Brain microvascular endothelial cell (primary cell): Measurements from ENCODE around the gene VSTM5.
"Not testable (repeated sequence)": the region's sequence is repeated elsewhere in the genome, so short reads cannot be mapped to it uniquely, and the experiment has no call there.

Experiments
- DNase-seq: peaks from one replicate; pipeline ENCODE4 v3.0.0-alpha.2; 2020
- H3K27ac ChIP-seq: fragments of 250-450 bp; sonication (Bioruptor Pico); 2 replicates; pipeline ENCODE4 v1.5.1; 2020; ENCODE audit warnings: mild to moderate bottlenecking, moderate library complexity
- H3K27me3 ChIP-seq: fragments of 250-450 bp; sonication (Bioruptor Pico); replicated peaks from 2 replicates; pipeline ENCODE4 v1.5.1; 2020; ENCODE audit warnings: mild to moderate bottlenecking
- H3K36me3 ChIP-seq: fragments of 250-450 bp; sonication (Bioruptor Pico); replicated peaks from 2 replicates; pipeline ENCODE4 v1.5.1; 2020; ENCODE audit warnings: mild to moderate bottlenecking
- H3K4me3 ChIP-seq: 2 replicates; pipeline ENCODE4 v1.5.1; 2011; ENCODE audit warnings: low read depth, mild to moderate bottlenecking, control low read depth, low read length, moderate library complexity
- CTCF ChIP-seq: IDR thresholded peaks from 2 replicates; pipeline ENCODE4 v1.5.1; 2011; ENCODE audit warnings: low read depth, mild to moderate bottlenecking, moderate library complexity, low read length, control low read depth, inconsistent platforms; ENCODE audit errors: missing control alignments
- in situ Hi-C: cut with HindIII; loops from 2 replicates; pipeline ENCODE4 v1.10.0; 2017; ENCODE audit warnings: low sequenced_read_pairs, low pct_ligation_motif_present

The VSTM5 gene

GRCh38 chr11:93784145-93784934, 66.1 kb downstream of the VSTM5 start, which contains the start of gene MED17:
Gene MED17 (plus strand): TSS chr11:93784282. CDS start chr11:93784514, 232 bp downstream.
- no peaks in the 10 kb centered on the region for H3K36me3 ChIP-seq
- in situ Hi-C loops: no loop called here
- TF ChIP-seq CTCF: peak; percentile 64
- DNase-seq: peak; percentile 91
- H3K27ac ChIP-seq: peak within 1 kb of the TSS; percentile 73
- H3K4me3 ChIP-seq: peak within 1 kb of the TSS; percentile 100
- no peaks in the 10 kb centered on the region for H3K27me3 ChIP-seq

- Histone ChIP-seq H3K36me3 (no peaks in the 10 kb centered on the region), H3K27ac (peak overlapping the region; percentile 73), H3K4me3 (peak overlapping the region; percentile 100), H3K27me3 (no peaks in the 10 kb centered on the region)
- no peak for TF ChIP-seq CTCF
- in situ Hi-C loops: no loop called here
- no peak for DNase-seq
Measured at GRCh38 chr11:93783765-93784144, 66.7 kb downstream of the VSTM5 start.

GRCh38 chr11:93783362-93783761, 67.1 kb downstream of the VSTM5 start:
- TF ChIP-seq CTCF: no peak
- in situ Hi-C loops: no loop called here
- H3K27ac ChIP-seq: no peak overlapping the region
- peak overlapping the region; percentile 100 for H3K4me3 ChIP-seq
- H3K27me3 ChIP-seq: no peaks in the 10 kb centered on the region
- no peaks in the 10 kb centered on the region for H3K36me3 ChIP-seq
- no peak for DNase-seq

- DNase-seq: peak; percentile 32
- peak; percentile 50 for TF ChIP-seq CTCF
- Histone ChIP-seq H3K4me3 (no peak overlapping the region), H3K27me3 (no peaks in the 10 kb centered on the region), H3K27ac (no peak overlapping the region), H3K36me3 (no peaks in the 10 kb centered on the region)
- in situ Hi-C loops: no loop called here
Measured at GRCh38 chr11:93775289-93775688, 75.1 kb downstream of the VSTM5 start.

GRCh38 chr11:93774560-93774959, 75.9 kb downstream of the VSTM5 start:
- H3K27ac ChIP-seq, in situ Hi-C loops, H3K27me3 ChIP-seq, H3K36me3 ChIP-seq, H3K4me3 ChIP-seq, DNase-seq: not testable (repeated sequence)

- in situ Hi-C loops: no loop called here
- H3K27me3 ChIP-seq: no peaks in the 10 kb centered on the region
Measured at GRCh38 chr11:93773601-93774200, 76.7 kb downstream of the VSTM5 start.

More at GRCh38 chr11:93773601-93774200, 76.7 kb downstream of the VSTM5 start:
- Histone ChIP-seq H3K27ac (no peak overlapping the region), H3K36me3 (no peaks in the 10 kb centered on the region), H3K4me3 (no peak overlapping the region)
- no peak for TF ChIP-seq CTCF
- no peak for DNase-seq
